HCT116 (cell line): ENCODE results near the gene EVI5L. TPM values are rescaled to one million over a fixed set of nuclear protein-coding genes. Genes with fewer than 3 reads are reported as not detected.

Source experiments
- ATAC-seq: fragments of 200-7000 bp; cut with Tn5 transposase; 2 replicates; pipeline ENCODE4 v1.9.1; 2020; ENCODE audit warnings: mild to moderate bottlenecking, moderate library complexity
- BruUV-seq: library from RNA; stranded (reverse); fragments of 400-500 nt; replicated peaks from 2 replicates; lab custom pipeline; 2021; lab: Mats Ljungman, UMichigan
- CTCF ChIA-PET: fragments of 300-600 bp; sonication (Branson Sonifier 250); formaldehyde crosslinking; loops from one replicate; lab custom pipeline; 2021; ENCODE audit warnings: antibody characterized with exemption; lab: Charles Lee
- POLR2A ChIA-PET: fragments of 300-600, 350-600 bp; sonication (Branson Sonifier 250); formaldehyde crosslinking; loops from one replicate; lab custom pipeline; 2021; ENCODE audit warnings: antibody characterized with exemption; lab: Charles Lee
- RAD21 ChIA-PET, 2 experiments: fragments of 300-600 bp; sonication (Branson Sonifier 250); formaldehyde crosslinking; loops; one replicate each; lab custom pipeline; 2023; ENCODE audit warnings: low total read pairs in 2 of 2; ENCODE audit not compliant: uncharacterized antibody in 2 of 2, unreplicated experiment in 2 of 2, low non-redundant PET in 1 of 2; lab: Charles Lee
- DNase-seq: peaks from one replicate; pipeline ENCODE4 v3.0.0-alpha.2; 2010; ENCODE audit warnings: low read depth, low spot score
- H2AFZ ChIP-seq: fragments of 200-600 bp; shearing (Covaris generic), sonication (generic); 2 replicates; pipeline ENCODE4 v1.6.1; 2017; ENCODE audit warnings: low read depth, mixed run types, mixed read lengths, antibody characterized with exemption, low read length; ENCODE audit not compliant: poor library complexity, severe bottlenecking
- H3K27ac ChIP-seq: 2 replicates; pipeline ENCODE4 v1.5.1; 2012; ENCODE audit warnings: low read depth, low read length
- H3K27me3 ChIP-seq: fragments of 200-600 bp; sonication (generic); 2 replicates; pipeline ENCODE4 v1.6.1; 2016; ENCODE audit warnings: mixed run types, low read length, mixed read lengths; ENCODE audit not compliant: insufficient read depth
- H3K36me3 ChIP-seq, 2 experiments: fragments of 200-500 bp in 1 of 2; fragments of 200-600 bp in 1 of 2; sonication (Bioruptor generic) in 1 of 2; sonication (generic) in 1 of 2; 2 replicates each; pipeline versions ENCODE4 v1.5.1 to v1.6.1; 2014 to 2016; ENCODE audit warnings: low read length in 2 of 2, inconsistent platforms in 1 of 2, mixed read lengths in 1 of 2, mixed run types in 1 of 2; ENCODE audit not compliant: insufficient read depth in 2 of 2, control insufficient read depth in 1 of 2
- H3K4me1 ChIP-seq, 2 experiments: fragments of 200-600 bp in 1 of 2; sonication (generic) in 1 of 2; 2 replicates each; pipeline versions ENCODE4 v1.5.1 to v1.6.1; 2012 to 2017; ENCODE audit warnings: low read length in 2 of 2, inconsistent platforms in 1 of 2, mild to moderate bottlenecking in 1 of 2, mixed read lengths in 1 of 2, mixed run types in 1 of 2, moderate library complexity in 1 of 2; ENCODE audit not compliant: insufficient read depth in 2 of 2, control insufficient read depth in 1 of 2
- H3K4me2 ChIP-seq: fragments of 200-600 bp; sonication (generic); 2 replicates; pipeline ENCODE4 v1.6.1; 2017; ENCODE audit warnings: mixed run types, low read length, mixed read lengths
- H3K4me3 ChIP-seq, 2 experiments: fragments of 200-600 bp in 1 of 2; sonication (generic) in 1 of 2; replicated peaks in 1 of 2; 2 replicates each; pipeline ENCODE4 v1.5.1; 2011 to 2016; ENCODE audit warnings: low read length in 2 of 2, control low read depth in 1 of 2, low read depth in 1 of 2, mild to moderate bottlenecking in 1 of 2, mixed read lengths in 1 of 2, mixed run types in 1 of 2
- H3K79me2 ChIP-seq: fragments of 200-600 bp; sonication (generic); 2 replicates; pipeline ENCODE4 v1.6.1; 2017; ENCODE audit warnings: mild to moderate bottlenecking, mixed run types, low read length, moderate library complexity, mixed read lengths; ENCODE audit not compliant: insufficient read depth
- H3K9ac ChIP-seq: fragments of 200-600 bp; sonication (generic); 2 replicates; pipeline ENCODE4 v1.6.1; 2016; ENCODE audit warnings: low read length, mixed read lengths
- H3K9me2 ChIP-seq: fragments of 200-600 bp; sonication (generic), shearing (Covaris generic); 2 replicates; pipeline ENCODE4 v1.6.1; 2017; ENCODE audit warnings: mixed run types, mild to moderate bottlenecking, moderate library complexity; ENCODE audit not compliant: insufficient read depth
- H3K9me3 ChIP-seq, 2 experiments: fragments of 200-500 bp in 1 of 2; fragments of 200-600 bp in 1 of 2; sonication (Bioruptor generic) in 1 of 2; sonication (generic) in 1 of 2; 2 replicates each; pipeline ENCODE4 v1.6.1; 2014 to 2017; ENCODE audit warnings: low read length in 2 of 2, mixed read lengths in 2 of 2, inconsistent platforms in 1 of 2, low read depth in 1 of 2, mild to moderate bottlenecking in 1 of 2, mixed run types in 1 of 2, moderate library complexity in 1 of 2; ENCODE audit not compliant: control insufficient read depth in 1 of 2, insufficient read depth in 1 of 2
- H4K20me1 ChIP-seq: fragments of 200-600 bp; sonication (generic), shearing (Covaris generic); 2 replicates; pipeline ENCODE4 v1.6.1; 2017; ENCODE audit warnings: mixed run types, mild to moderate bottlenecking, moderate library complexity; ENCODE audit not compliant: insufficient read depth
- CBX3 ChIP-seq: IDR thresholded peaks from 2 replicates; pipeline ENCODE4 v1.6.1; 2012; ENCODE audit warnings: low read depth
- CEBPB ChIP-seq: IDR thresholded peaks from 2 replicates; pipeline ENCODE4 v1.6.1; 2012; ENCODE audit warnings: low read depth
- EGR1 ChIP-seq: IDR thresholded peaks from 2 replicates; pipeline ENCODE4 v1.6.1; 2012; ENCODE audit warnings: low read depth
- ELF1 ChIP-seq: IDR thresholded peaks from 2 replicates; pipeline ENCODE4 v1.6.1; 2012; ENCODE audit warnings: low read depth, borderline replicate concordance
- EZH2phosphoT487 ChIP-seq: fragments of 200-600 bp; IDR thresholded peaks from 2 replicates; pipeline ENCODE4 v1.6.1; 2018; ENCODE audit warnings: antibody characterized with exemption, borderline replicate concordance
- JUND ChIP-seq: IDR thresholded peaks from 2 replicates; pipeline ENCODE4 v1.6.1; 2012
- POLR2A ChIP-seq: IDR thresholded peaks from 2 replicates; pipeline ENCODE4 v1.7.0; 2011; ENCODE audit warnings: borderline replicate concordance; ENCODE audit not compliant: insufficient read depth, insufficient read length; ENCODE audit errors: extremely low read depth
- POLR2AphosphoS5 ChIP-seq: IDR thresholded peaks from 2 replicates; pipeline ENCODE4 v1.6.1; 2011; ENCODE audit warnings: mild to moderate bottlenecking, low read depth, low read length, moderate library complexity
- RAD21 ChIP-seq: IDR thresholded peaks from 2 replicates; pipeline ENCODE4 v1.6.1; 2012; ENCODE audit warnings: low read depth, mild to moderate bottlenecking
- SIN3A ChIP-seq: IDR thresholded peaks from 2 replicates; pipeline ENCODE4 v1.6.1; 2012; ENCODE audit warnings: low read depth
- SP1 ChIP-seq: IDR thresholded peaks from 2 replicates; pipeline ENCODE4 v1.6.1; 2012; ENCODE audit warnings: low read depth
- SRF ChIP-seq: IDR thresholded peaks from 2 replicates; pipeline ENCODE4 v1.6.1; 2012; ENCODE audit warnings: low read depth
- TCF7L2 ChIP-seq: IDR thresholded peaks from 2 replicates; pipeline ENCODE4 v1.7.0; 2011; ENCODE audit warnings: borderline replicate concordance, inconsistent platforms; ENCODE audit not compliant: insufficient read depth, insufficient read length; ENCODE audit errors: extremely low read depth
- YY1 ChIP-seq: IDR thresholded peaks from 2 replicates; pipeline ENCODE4 v1.6.1; 2011; ENCODE audit warnings: low read length, low read depth, moderate library complexity, mild to moderate bottlenecking; ENCODE audit not compliant: insufficient replicate concordance; ENCODE audit errors: extremely low read depth
- intact Hi-C: fragments of 100-400 bp; cut with micrococcal nuclease; formaldehyde crosslinking; loops from 2 replicates; pipeline ENCODE4 v1.10.0; 2022
- total RNA-seq: library from RNA; stranded (reverse); gene quantifications from one replicate; pipeline ENCODE4 v1.2.1, GENCODE V29; 2021; ENCODE audit not compliant: unreplicated experiment
- TF ChIP-seq, protein P1 (sequence below), 3 experiments: fragments of 200-600 bp in 1 of 3; sonication (generic) in 1 of 3; IDR thresholded peaks in 2 of 3; conservative IDR thresholded peaks in 1 of 3; 2 replicates each; pipeline ENCODE4 v1.5.1; 2012 to 2017; ENCODE audit warnings: low read depth in 2 of 3, low read length in 2 of 3, antibody characterized with exemption in 1 of 3, borderline replicate concordance in 1 of 3, control low read depth in 1 of 3, mild to moderate bottlenecking in 1 of 3, mixed read lengths in 1 of 3, mixed run types in 1 of 3, moderate library complexity in 1 of 3; ENCODE audit not compliant: insufficient read depth in 1 of 3
- TF ChIP-seq, protein P2 (sequence below): IDR thresholded peaks from 2 replicates; pipeline ENCODE4 v1.6.1; 2012; ENCODE audit warnings: low read depth
- TF ChIP-seq, protein P3 (sequence below): IDR thresholded peaks from 2 replicates; pipeline ENCODE4 v1.6.1; 2012

EVI5L gene
- total RNA-seq, 1 experiment from 2014 or later = 15.0 TPM

DNA sequence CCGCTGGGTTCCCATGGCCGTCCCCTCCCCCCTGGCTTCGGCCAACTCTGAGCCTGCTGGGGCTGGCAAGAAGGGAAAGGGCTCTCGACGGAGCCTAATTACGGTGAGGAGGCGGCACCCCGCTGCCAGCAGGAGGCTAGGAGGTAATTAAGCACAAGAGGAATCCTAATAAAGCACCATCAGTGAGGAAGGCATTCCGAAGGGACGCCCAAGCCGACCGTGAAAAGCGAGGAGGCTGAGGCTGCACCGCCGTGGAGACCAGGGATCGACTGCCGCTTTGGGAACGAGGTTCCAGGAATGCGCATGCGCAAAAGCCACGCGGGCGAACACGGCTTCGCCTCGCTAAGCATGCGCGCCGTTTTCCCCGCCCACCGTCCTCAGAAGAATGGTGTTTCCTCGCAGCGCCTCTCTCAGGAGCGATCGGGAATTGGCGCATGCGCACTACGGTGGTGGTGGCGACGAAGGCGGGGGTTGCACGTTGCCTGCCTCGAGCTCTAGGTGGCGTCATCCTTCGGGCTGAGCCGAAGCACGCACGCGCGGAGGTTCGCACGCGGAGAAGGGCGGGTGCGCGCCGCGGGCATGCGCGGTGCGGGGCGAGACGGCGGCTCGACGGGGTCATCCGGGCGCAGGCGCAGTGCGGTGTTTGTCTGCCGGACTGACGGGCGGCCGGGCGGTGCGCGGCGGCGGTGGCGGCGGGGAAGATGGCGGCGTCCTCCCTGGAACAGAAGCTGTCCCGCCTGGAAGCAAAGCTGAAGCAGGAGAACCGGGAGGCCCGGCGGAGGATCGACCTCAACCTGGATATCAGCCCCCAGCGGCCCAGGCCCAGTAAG is 73.4 kb downstream of the EVI5L start, which contains the start of gene MAP2K7:
TSS of gene MAP2K7 (plus strand) at position 634 of the 830 bp plus-strand sequence. CDS start at position 702, 68 bp downstream.
- ATAC-seq = peak; percentile 85
- ChIA-PET POLR2A (interaction anchor here (0.6 to 2.1 kb wide), 5 partner anchors 14 to 34 kb away, joined by 3 to 11 read pairs (median 8); partner anchors contain the start of genes LRRC8E and SNAPC2), CTCF (interaction anchor here (0.7 to 1.2 kb wide), 12 partner anchors 10 to 610 kb away, joined by 3 to 18 read pairs (median 4); partner anchors contain the start of genes SNAPC2 and ZNF414), RAD21 (interaction anchor here in 1 of 2 experiments (1.0 kb wide), 1 partner anchor 35 kb away, joined by 4 read pairs; no protein-coding TSS in a partner anchor)
- H3K36me3 ChIP-seq = peaks cover 0 to 9% of the 10 kb centered on the region in 2 experiments; a peak in 2 of 4 replicates
- H4K20me1 ChIP-seq = no peaks in the 10 kb centered on the region
- H3K27me3 ChIP-seq = no peaks in the 10 kb centered on the region
- peak within 1 kb of the TSS; percentile 97 for H3K4me2 ChIP-seq
- no peaks in the 10 kb centered on the region for H3K9me3 ChIP-seq
- no peak within 1 kb of the TSS for H2AFZ ChIP-seq
- peaks cover 3 to 30% of the 10 kb centered on the region in 2 experiments; a peak in 2 of 4 replicates for H3K4me1 ChIP-seq
- DNase-seq = peak; percentile 98
- no peaks in the 10 kb centered on the region for H3K9me2 ChIP-seq
- H3K27ac ChIP-seq = peak within 1 kb of the TSS; percentile 92
- BruUV-seq = no TSS peak
- peak within 1 kb of the TSS; percentile 75 to 97 for H3K4me3 ChIP-seq
- peaks cover 54% of the 10 kb centered on the region for H3K79me2 ChIP-seq
- peak within 1 kb of the TSS; percentile 97 for H3K9ac ChIP-seq
- intact Hi-C loops = loop anchor here (2.0 kb wide), 1 partner anchor 15 kb away; the partner anchor contains the start of gene LRRC8E
- TF ChIP-seq EGR1 (peak; percentile 28; the same call in 1 of the 2 replicates), SIN3A (no peak), JUND (no peak), CEBPB (no peak), POLR2AphosphoS5 (peak; percentile 98), CBX3 (no peak), YY1 (peak; percentile 71), POLR2A (peak; percentile 97), EZH2phosphoT487 (no peak), TCF7L2 (no peak), RAD21 (no peak; the same call in none of the 2 replicates), SP1 (no peak; the same call in 1 of the 2 replicates), SRF (no peak), ELF1 (no peak)
- TF ChIP-seq, protein P1, sequence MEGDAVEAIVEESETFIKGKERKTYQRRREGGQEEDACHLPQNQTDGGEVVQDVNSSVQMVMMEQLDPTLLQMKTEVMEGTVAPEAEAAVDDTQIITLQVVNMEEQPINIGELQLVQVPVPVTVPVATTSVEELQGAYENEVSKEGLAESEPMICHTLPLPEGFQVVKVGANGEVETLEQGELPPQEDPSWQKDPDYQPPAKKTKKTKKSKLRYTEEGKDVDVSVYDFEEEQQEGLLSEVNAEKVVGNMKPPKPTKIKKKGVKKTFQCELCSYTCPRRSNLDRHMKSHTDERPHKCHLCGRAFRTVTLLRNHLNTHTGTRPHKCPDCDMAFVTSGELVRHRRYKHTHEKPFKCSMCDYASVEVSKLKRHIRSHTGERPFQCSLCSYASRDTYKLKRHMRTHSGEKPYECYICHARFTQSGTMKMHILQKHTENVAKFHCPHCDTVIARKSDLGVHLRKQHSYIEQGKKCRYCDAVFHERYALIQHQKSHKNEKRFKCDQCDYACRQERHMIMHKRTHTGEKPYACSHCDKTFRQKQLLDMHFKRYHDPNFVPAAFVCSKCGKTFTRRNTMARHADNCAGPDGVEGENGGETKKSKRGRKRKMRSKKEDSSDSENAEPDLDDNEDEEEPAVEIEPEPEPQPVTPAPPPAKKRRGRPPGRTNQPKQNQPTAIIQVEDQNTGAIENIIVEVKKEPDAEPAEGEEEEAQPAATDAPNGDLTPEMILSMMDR (IDR thresholded peaks at IDR 0.05 in 2 of 3, conservative IDR thresholded peaks at IDR 0.05 in 1 of 3; ENCODE audit: borderline replicate concordance in 1 of 3, insufficient read depth in 1 of 3, low read depth in 2 of 3, low read length in 2 of 3) = peak; percentile 25 to 95 (median 55); a peak in 5 of 6 replicates
- TF ChIP-seq, protein P2, sequence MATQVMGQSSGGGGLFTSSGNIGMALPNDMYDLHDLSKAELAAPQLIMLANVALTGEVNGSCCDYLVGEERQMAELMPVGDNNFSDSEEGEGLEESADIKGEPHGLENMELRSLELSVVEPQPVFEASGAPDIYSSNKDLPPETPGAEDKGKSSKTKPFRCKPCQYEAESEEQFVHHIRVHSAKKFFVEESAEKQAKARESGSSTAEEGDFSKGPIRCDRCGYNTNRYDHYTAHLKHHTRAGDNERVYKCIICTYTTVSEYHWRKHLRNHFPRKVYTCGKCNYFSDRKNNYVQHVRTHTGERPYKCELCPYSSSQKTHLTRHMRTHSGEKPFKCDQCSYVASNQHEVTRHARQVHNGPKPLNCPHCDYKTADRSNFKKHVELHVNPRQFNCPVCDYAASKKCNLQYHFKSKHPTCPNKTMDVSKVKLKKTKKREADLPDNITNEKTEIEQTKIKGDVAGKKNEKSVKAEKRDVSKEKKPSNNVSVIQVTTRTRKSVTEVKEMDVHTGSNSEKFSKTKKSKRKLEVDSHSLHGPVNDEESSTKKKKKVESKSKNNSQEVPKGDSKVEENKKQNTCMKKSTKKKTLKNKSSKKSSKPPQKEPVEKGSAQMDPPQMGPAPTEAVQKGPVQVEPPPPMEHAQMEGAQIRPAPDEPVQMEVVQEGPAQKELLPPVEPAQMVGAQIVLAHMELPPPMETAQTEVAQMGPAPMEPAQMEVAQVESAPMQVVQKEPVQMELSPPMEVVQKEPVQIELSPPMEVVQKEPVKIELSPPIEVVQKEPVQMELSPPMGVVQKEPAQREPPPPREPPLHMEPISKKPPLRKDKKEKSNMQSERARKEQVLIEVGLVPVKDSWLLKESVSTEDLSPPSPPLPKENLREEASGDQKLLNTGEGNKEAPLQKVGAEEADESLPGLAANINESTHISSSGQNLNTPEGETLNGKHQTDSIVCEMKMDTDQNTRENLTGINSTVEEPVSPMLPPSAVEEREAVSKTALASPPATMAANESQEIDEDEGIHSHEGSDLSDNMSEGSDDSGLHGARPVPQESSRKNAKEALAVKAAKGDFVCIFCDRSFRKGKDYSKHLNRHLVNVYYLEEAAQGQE = no peak
- TF ChIP-seq, protein P3, sequence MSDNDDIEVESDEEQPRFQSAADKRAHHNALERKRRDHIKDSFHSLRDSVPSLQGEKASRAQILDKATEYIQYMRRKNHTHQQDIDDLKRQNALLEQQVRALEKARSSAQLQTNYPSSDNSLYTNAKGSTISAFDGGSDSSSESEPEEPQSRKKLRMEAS = peak; percentile 99
